CD4-positive, alpha-beta T cell treated with Interleukin-12 subunit alpha and Interleukin-12 subunit beta, for 1 hour (primary cell): ENCODE data around the gene LAMC2.

Experiments used
- DNase-seq: peaks from one replicate; pipeline ENCODE4 v3.0.0-alpha.2; 2020

LAMC2 gene

GRCh38 chr1:183290628-183291027 lies 104.6 kb downstream of the LAMC2 start:
- DNase-seq = no peak

GRCh38 chr1:183291216-183291762 lies 105.2 kb downstream of the LAMC2 start:
- no peak for DNase-seq

GRCh38 chr1:183291802-183292514 lies 105.9 kb downstream of the LAMC2 start:
- DNase-seq = no peak

GRCh38 chr1:183293241-183293640 lies 107.2 kb downstream of the LAMC2 start:
- DNase-seq = no peak

GRCh38 chr1:183293876-183294275 lies 107.8 kb downstream of the LAMC2 start:
- DNase-seq = no peak
